MM.1S (cell line): ENCODE results near the gene TASL.

Experiments used
- CTCF ChIP-seq: fragments of 300-600 bp; sonication (generic); IDR thresholded peaks from 2 replicates; pipeline ENCODE4 v1.5.1; 2016; ENCODE audit warnings: antibody characterized with exemption, low read length, mixed read lengths
- EZH2phosphoT487 ChIP-seq: fragments of 300-600 bp; sonication (generic); IDR thresholded peaks from 2 replicates; pipeline ENCODE4 v1.6.1; 2018; ENCODE audit warnings: antibody characterized with exemption, low read length

GRCh38 chrX:30610026-30610425 is 32.5 kb upstream of the TASL start:
- TF ChIP-seq CTCF (no peak), EZH2phosphoT487 (no peak)
